ENCODE data around the gene C6orf58. TPM values are rescaled to one million over a fixed set of nuclear protein-coding genes. Genes with fewer than 3 reads are reported as not detected.
"Not testable (repeated sequence)": the region's sequence is repeated elsewhere in the genome, so short reads cannot be mapped to it uniquely, and the experiment has no call there.

C6orf58 gene
- total RNA-seq, 1 donor from 2014 or later: 0.55 TPM

- DNase-seq (ENCODE audit: low spot score): no peak
Observed at GRCh38 chr6:127590344-127590743, 13.4 kb downstream of the C6orf58 start.

- no peak for DNase-seq (ENCODE audit: low spot score)
Observed at GRCh38 chr6:127592964-127593363, 16.0 kb downstream of the C6orf58 start.

GRCh38 chr6:127593456-127593855, 16.5 kb downstream of the C6orf58 start:
- DNase-seq (ENCODE audit: low spot score): not testable (repeated sequence)

GRCh38 chr6:127606131-127606562, 29.2 kb downstream of the C6orf58 start:
- DNase-seq (ENCODE audit: low spot score): no peak

- DNase-seq (ENCODE audit: low spot score): no peak
Observed at GRCh38 chr6:127608554-127609270, 31.7 kb downstream of the C6orf58 start.

GRCh38 chr6:127618729-127619128, 41.8 kb downstream of the C6orf58 start:
- DNase-seq (ENCODE audit: low spot score): no peak

- DNase-seq (ENCODE audit: low spot score): no peak
Observed at GRCh38 chr6:127630800-127631199, 53.8 kb downstream of the C6orf58 start.

- DNase-seq (ENCODE audit: low spot score): no peak
Observed at GRCh38 chr6:127634178-127634577, 57.2 kb downstream of the C6orf58 start.

- DNase-seq (ENCODE audit: low spot score): no peak
Observed at GRCh38 chr6:127635091-127635490, 58.1 kb downstream of the C6orf58 start.

- DNase-seq (ENCODE audit: low spot score): no peak
Observed at GRCh38 chr6:127637830-127638409, 60.9 kb downstream of the C6orf58 start.

Other genes starting within 250 kb of the C6orf58 start
- gene ECHDC1, start 233.6 kb upstream of the C6orf58 start, total RNA-seq: 63.1 TPM
- gene KIAA0408, start 117.8 kb upstream of the C6orf58 start, total RNA-seq: 12.8 TPM

Measured in ureter (tissue), 1 donor.